ENCODE data around the gene CD3E. TPM values are rescaled to one million over a fixed set of nuclear protein-coding genes. Genes with fewer than 3 reads are reported as not detected.
"Not testable (repeated sequence)": the region's sequence is repeated elsewhere in the genome, so short reads cannot be mapped to it uniquely, and the experiment has no call there.

CD3E gene
- total and polyA plus RNA-seq, 9 of the 15 experiments (the other 6 are each of a cell fraction or from before 2014, with no cell fraction given): 0.07 to 0.62 (median 0.19) TPM; not detected in 5

GRCh38 chr11:118306556-118306955 is 2.0 kb downstream of the CD3E start (continued):
- TF ChIP-seq CREM (IDR thresholded peaks at IDR 0.05; ENCODE audit: low read depth): no peak
- no peak for TF ChIP-seq CCNT2 (IDR thresholded peaks at IDR 0.05; ENCODE audit: borderline replicate concordance, extremely low read depth, insufficient read length, low read depth, low read length)

- DNase-seq (ENCODE audit: extremely low read depth in 1 of 4, low spot score in 3 of 4); in situ Hi-C loops (cut with MboI); H3K4me3 ChIP-seq; BruUV-seq (replicated peaks); ATAC-seq; H3K9me3 ChIP-seq (replicated peaks; ENCODE audit: control insufficient read depth, insufficient read depth, low read depth, low read length); H3K79me2 ChIP-seq (ENCODE audit: control insufficient read depth, insufficient read depth, low read length); H2AFZ ChIP-seq (ENCODE audit: low read depth, low read length); H4K20me1 ChIP-seq (replicated peaks; ENCODE audit: control insufficient read depth, insufficient read depth, low read length); H3K9me1 ChIP-seq (ENCODE audit: control insufficient read depth, insufficient read depth, low read length); H3K9ac ChIP-seq (ENCODE audit: insufficient read depth in 1 of 2, low read depth in 2 of 2, low read length in 2 of 2); H3K4me2 ChIP-seq (ENCODE audit: insufficient read depth, low read length); FAIRE-seq; H3K27ac ChIP-seq (ENCODE audit: extremely low read depth, low read depth, low read length); H3K27me3 ChIP-seq (ENCODE audit: control insufficient read depth in 2 of 2, insufficient read depth in 2 of 2, low read length in 2 of 2); intact Hi-C loops (cut with micrococcal nuclease); H3K36me3 ChIP-seq (ENCODE audit: control insufficient read depth, insufficient read depth, low read length); CTCF ChIA-PET (ENCODE audit: low intra/inter-chr PET ratio): not testable (repeated sequence)
- H3K4me1 ChIP-seq (replicated peaks in 1 of 2; ENCODE audit: control insufficient read depth in 2 of 2, insufficient read depth in 2 of 2, low read length in 2 of 2): peaks cover 0 to 21% of the 10 kb centered on the region in 2 experiments; a peak in 3 of 5 replicates
- 54% methylated on average over 5 of the region's 5 CpGs for WGBS (ENCODE audit: insufficient coverage, low coverage, missing lambda C conversion rate)
- POLR2A ChIA-PET: interaction anchor here (0.6 to 1.0 kb wide), 3 partner anchors 10 to 110 kb away, joined by 3 to 5 read pairs (median 5); no protein-coding TSS in a partner anchor
Measured at GRCh38 chr11:118308995-118309528, 4.5 kb downstream of the CD3E start.

GRCh38 chr11:118310271-118310670 is 5.7 kb downstream of the CD3E start:
- FAIRE-seq (no peak), DNase-seq (ENCODE audit: extremely low read depth in 1 of 4, low spot score in 3 of 4) (no peak), ATAC-seq (no peak)
- Histone ChIP-seq H3K4me1 (replicated peaks in 1 of 2; ENCODE audit: control insufficient read depth in 2 of 2, insufficient read depth in 2 of 2, low read length in 2 of 2) (peaks cover 0 to 25% of the 10 kb centered on the region in 2 experiments; a peak in 4 of 5 replicates), H3K27ac (ENCODE audit: extremely low read depth, low read depth, low read length) (no peak overlapping the region), H3K4me3 (no peak overlapping the region), H3K79me2 (ENCODE audit: control insufficient read depth, insufficient read depth, low read length) (no peaks in the 10 kb centered on the region), H3K27me3 (ENCODE audit: control insufficient read depth in 2 of 2, insufficient read depth in 2 of 2, low read length in 2 of 2) (peaks cover 0 to 7% of the 10 kb centered on the region in 2 experiments; a peak in 1 of 5 replicates), H3K9me3 (replicated peaks; ENCODE audit: control insufficient read depth, insufficient read depth, low read depth, low read length) (no peaks in the 10 kb centered on the region), H3K9me1 (ENCODE audit: control insufficient read depth, insufficient read depth, low read length) (no peaks in the 10 kb centered on the region), H2AFZ (ENCODE audit: low read depth, low read length) (no peak overlapping the region), H3K4me2 (ENCODE audit: insufficient read depth, low read length) (no peak overlapping the region), H3K9ac (ENCODE audit: insufficient read depth in 1 of 2, low read depth in 2 of 2, low read length in 2 of 2) (no peak overlapping the region), H3K36me3 (ENCODE audit: control insufficient read depth, insufficient read depth, low read length) (no peaks in the 10 kb centered on the region), H4K20me1 (replicated peaks; ENCODE audit: control insufficient read depth, insufficient read depth, low read length) (no peaks in the 10 kb centered on the region)
- in situ Hi-C loops (cut with MboI) (no loop called here), intact Hi-C loops (cut with micrococcal nuclease) (loop anchor here (5.0 kb wide), 1 partner anchor 37 kb away; no protein-coding TSS in a partner anchor)
- BruUV-seq (replicated peaks): no TSS peak
- WGBS (ENCODE audit: insufficient coverage, low coverage, missing lambda C conversion rate): 49% methylated on average over 3 of the region's 3 CpGs
- peak; percentile 16 to 26; a peak in 1 of 4 replicates for TF ChIP-seq KDM1A (IDR thresholded peaks at IDR 0.05)
- TF ChIP-seq KLF13 (tag; IDR thresholded peaks at IDR 0.05; ENCODE audit: borderline replicate concordance, low read depth): no peak
- peak; percentile 50 for TF ChIP-seq RBM25 (IDR thresholded peaks at IDR 0.05; ENCODE audit: low read depth, low read length, severe bottlenecking)
- TF ChIP-seq HNRNPK (IDR thresholded peaks at IDR 0.05; ENCODE audit: low read depth, low read length, poor library complexity, severe bottlenecking): no peak
- TF ChIP-seq CC2D1A (IDR thresholded peaks at IDR 0.05): no peak
- TF ChIP-seq SIN3B (IDR thresholded peaks at IDR 0.05; ENCODE audit: low read depth): no peak
- peak; percentile 99 for TF ChIP-seq ZNF146 (CRISPR knock-in tag; IDR thresholded peaks at IDR 0.05; ENCODE audit: unreplicated experiment)
- no peak for TF ChIP-seq ZBTB26 (CRISPR knock-in tag; IDR thresholded peaks at IDR 0.05)
- TF ChIP-seq BCOR (IDR thresholded peaks at IDR 0.05): peak; percentile 47; the same call in 1 of the 2 replicates
- ChIA-PET CTCF (ENCODE audit: low intra/inter-chr PET ratio) (no interaction called here), POLR2A (no interaction called here)

All from K562 (cell line).